ENCODE data around the gene GAST. TPM values are rescaled to one million over a fixed set of nuclear protein-coding genes. Genes with fewer than 3 reads are reported as not detected.

Gene GAST
- total and polyA plus RNA-seq, 2 of the 13 experiments (the other 11 are each of a cell fraction or from before 2014, with no cell fraction given), result 0.32 to 0.42 TPM

DNA sequence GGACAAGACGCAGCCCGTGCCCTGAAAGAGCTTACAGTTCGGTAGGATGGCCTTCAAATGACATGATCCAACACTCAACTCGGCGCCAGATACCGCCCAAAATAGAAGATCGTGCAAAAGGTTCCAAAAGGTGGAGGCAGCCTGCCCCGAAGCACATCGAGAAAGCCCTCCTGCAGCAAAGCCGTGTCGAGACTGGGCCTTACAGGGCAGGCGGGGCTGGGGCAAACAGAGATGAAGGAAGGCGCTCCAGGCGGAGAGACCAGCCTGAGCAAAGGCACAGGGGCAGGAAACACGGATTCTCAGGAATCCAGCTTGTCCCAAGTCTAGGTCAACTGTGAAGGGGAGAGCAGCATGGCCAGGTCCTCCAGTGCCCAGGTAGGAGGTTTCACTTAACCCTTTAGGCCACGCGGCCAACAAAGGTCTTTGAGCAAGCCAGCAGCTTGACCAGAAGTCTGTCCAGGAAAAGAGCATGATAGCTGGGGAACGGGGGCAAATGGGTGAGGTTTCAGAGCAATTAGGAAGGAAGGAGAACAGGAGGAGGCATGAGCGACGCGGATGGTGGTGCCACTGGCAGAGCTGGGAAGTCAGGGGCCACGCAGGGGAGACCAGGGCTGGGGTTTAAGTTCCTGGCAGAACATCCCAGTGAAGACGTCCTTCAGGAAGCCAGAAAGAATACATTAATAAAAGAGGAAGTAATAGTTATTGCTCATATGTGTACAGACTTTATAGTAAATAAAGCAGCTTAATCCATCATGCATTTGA, 44.7 kb upstream of the GAST start (continued):
- TF ChIP-seq POLR2AphosphoS5 (IDR thresholded peaks at IDR 0.05; ENCODE audit: low read depth, low read length), result no peak
- TF ChIP-seq CENPBD1 (CRISPR knock-in tag; IDR thresholded peaks at IDR 0.05; ENCODE audit: borderline replicate concordance, low read depth), result no peak
- no peak for TF ChIP-seq EZH2 (conservative IDR thresholded peaks at IDR 0.05; ENCODE audit: low read depth, low read length)
- peak; percentile 65; the same call in 1 of the 2 replicates for TF ChIP-seq BORCS8-MEF2B (CRISPR knock-in tag; IDR thresholded peaks at IDR 0.05)
- TF ChIP-seq ZNF441 (CRISPR knock-in tag; IDR thresholded peaks at IDR 0.05; ENCODE audit: borderline replicate concordance), result 0 out of 2 replicates have a peak, but pooled peaks have one; percentile 5
- TF ChIP-seq, protein P1, sequence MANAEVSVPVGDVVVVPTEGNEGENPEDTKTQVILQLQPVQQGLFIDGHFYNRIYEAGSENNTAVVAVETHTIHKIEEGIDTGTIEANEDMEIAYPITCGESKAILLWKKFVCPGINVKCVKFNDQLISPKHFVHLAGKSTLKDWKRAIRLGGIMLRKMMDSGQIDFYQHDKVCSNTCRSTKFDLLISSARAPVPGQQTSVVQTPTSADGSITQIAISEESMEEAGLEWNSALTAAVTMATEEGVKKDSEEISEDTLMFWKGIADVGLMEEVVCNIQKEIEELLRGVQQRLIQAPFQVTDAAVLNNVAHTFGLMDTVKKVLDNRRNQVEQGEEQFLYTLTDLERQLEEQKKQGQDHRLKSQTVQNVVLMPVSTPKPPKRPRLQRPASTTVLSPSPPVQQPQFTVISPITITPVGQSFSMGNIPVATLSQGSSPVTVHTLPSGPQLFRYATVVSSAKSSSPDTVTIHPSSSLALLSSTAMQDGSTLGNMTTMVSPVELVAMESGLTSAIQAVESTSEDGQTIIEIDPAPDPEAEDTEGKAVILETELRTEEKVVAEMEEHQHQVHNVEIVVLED (CRISPR knock-in tag; IDR thresholded peaks at IDR 0.05; ENCODE audit: borderline replicate concordance), result peak; percentile 9; the same call in 1 of the 2 replicates
- no peak for TF ChIP-seq ELK4 (CRISPR knock-in tag; IDR thresholded peaks at IDR 0.05; ENCODE audit: borderline replicate concordance)
- TF ChIP-seq ARID5B (CRISPR knock-in tag; IDR thresholded peaks at IDR 0.05), result peak; percentile 4; the same call in 1 of the 2 replicates
- no peak for TF ChIP-seq FLYWCH1 (CRISPR knock-in tag; IDR thresholded peaks at IDR 0.05)
- TF ChIP-seq ZNF234 (CRISPR knock-in tag; conservative IDR thresholded peaks at IDR 0.05), result 0 out of 2 replicates have a peak, but pooled peaks have one; percentile 74
- TF ChIP-seq ZBTB49 (CRISPR knock-in tag; IDR thresholded peaks at IDR 0.05; ENCODE audit: borderline replicate concordance), result peak; percentile 69; the same call in 1 of the 2 replicates
- 0 out of 2 replicates have a peak, but pooled peaks have one; percentile 20 for TF ChIP-seq DNMT3B (CRISPR knock-in tag; conservative IDR thresholded peaks at IDR 0.05)
- TF ChIP-seq, protein P2, sequence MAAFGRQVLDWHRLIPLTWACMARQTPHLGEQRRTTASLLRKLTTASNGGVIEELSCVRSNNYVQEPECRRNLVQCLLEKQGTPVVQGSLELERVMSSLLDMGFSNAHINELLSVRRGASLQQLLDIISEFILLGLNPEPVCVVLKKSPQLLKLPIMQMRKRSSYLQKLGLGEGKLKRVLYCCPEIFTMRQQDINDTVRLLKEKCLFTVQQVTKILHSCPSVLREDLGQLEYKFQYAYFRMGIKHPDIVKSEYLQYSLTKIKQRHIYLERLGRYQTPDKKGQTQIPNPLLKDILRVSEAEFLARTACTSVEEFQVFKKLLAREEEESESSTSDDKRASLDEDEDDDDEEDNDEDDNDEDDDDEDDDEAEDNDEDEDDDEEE (CRISPR knock-in tag; IDR thresholded peaks at IDR 0.05), result no peak
- no peak for TF ChIP-seq ZNF484 (CRISPR knock-in tag; IDR thresholded peaks at IDR 0.05; ENCODE audit: borderline replicate concordance, low read depth)

All from HepG2 (cell line).